ENCODE measurements around the gene NT5DC1.

Gene NT5DC1

GRCh38 chr6:116062496-116062895 is 38.2 kb upstream of the NT5DC1 start:
- H3K27ac ChIP-seq, result no peak overlapping the region
- no peak for TF ChIP-seq CTCF (conservative IDR thresholded peaks at IDR 0.05)
- TF ChIP-seq ZFX (IDR thresholded peaks at IDR 0.05), result no peak

GRCh38 chr6:116064666-116065065 is 36.0 kb upstream of the NT5DC1 start:
- no peak for TF ChIP-seq CTCF (conservative IDR thresholded peaks at IDR 0.05)
- no peak for TF ChIP-seq ZFX (IDR thresholded peaks at IDR 0.05)
- no peak overlapping the region for H3K27ac ChIP-seq

- no peak for TF ChIP-seq CTCF (conservative IDR thresholded peaks at IDR 0.05)
- no peak for TF ChIP-seq ZFX (IDR thresholded peaks at IDR 0.05)
- no peak overlapping the region for H3K27ac ChIP-seq
These were observed 33.9 kb upstream of the NT5DC1 start for GRCh38 chr6:116066789-116067188.

GRCh38 chr6:116070101-116070500 is 30.6 kb upstream of the NT5DC1 start:
- no peak for TF ChIP-seq ZFX (IDR thresholded peaks at IDR 0.05)
- TF ChIP-seq CTCF (conservative IDR thresholded peaks at IDR 0.05), result no peak
- no peak overlapping the region for H3K27ac ChIP-seq

- no peak for TF ChIP-seq CTCF (conservative IDR thresholded peaks at IDR 0.05)
- no peak for TF ChIP-seq ZFX (IDR thresholded peaks at IDR 0.05)
- no peak overlapping the region for H3K27ac ChIP-seq
These were observed 29.9 kb upstream of the NT5DC1 start for GRCh38 chr6:116070616-116071389.

- TF ChIP-seq ZFX (IDR thresholded peaks at IDR 0.05) (no peak), CTCF (conservative IDR thresholded peaks at IDR 0.05) (no peak)
These were observed 28.3 kb upstream of the NT5DC1 start for GRCh38 chr6:116072368-116072767.

GRCh38 chr6:116073765-116074440 is 26.8 kb upstream of the NT5DC1 start:
- no peak overlapping the region for H3K27ac ChIP-seq
- TF ChIP-seq CTCF (conservative IDR thresholded peaks at IDR 0.05) (no peak), ZFX (IDR thresholded peaks at IDR 0.05) (no peak)

More at GRCh38 chr6:116072368-116072767, 28.3 kb upstream of the NT5DC1 start:
- no peak overlapping the region for H3K27ac ChIP-seq
